ENCODE measurements around the gene LALBA.

- no peak for TF ChIP-seq CTCF (IDR thresholded peaks at IDR 0.05)
- no peak for TF ChIP-seq POLR2A (IDR thresholded peaks at IDR 0.05)
Measured at GRCh38 chr12:48527891-48528670, 41.8 kb downstream of the LALBA start.

All from tibial nerve (tissue), 3 donors.